ENCODE measurements around the gene TET3. TPM values are rescaled to one million over a fixed set of nuclear protein-coding genes. Genes with fewer than 3 reads are reported as not detected.

TET3 gene
- polyA plus RNA-seq, 1 of the 3 experiments (the other 2 are of a cell fraction), result 1.6 TPM

DNA sequence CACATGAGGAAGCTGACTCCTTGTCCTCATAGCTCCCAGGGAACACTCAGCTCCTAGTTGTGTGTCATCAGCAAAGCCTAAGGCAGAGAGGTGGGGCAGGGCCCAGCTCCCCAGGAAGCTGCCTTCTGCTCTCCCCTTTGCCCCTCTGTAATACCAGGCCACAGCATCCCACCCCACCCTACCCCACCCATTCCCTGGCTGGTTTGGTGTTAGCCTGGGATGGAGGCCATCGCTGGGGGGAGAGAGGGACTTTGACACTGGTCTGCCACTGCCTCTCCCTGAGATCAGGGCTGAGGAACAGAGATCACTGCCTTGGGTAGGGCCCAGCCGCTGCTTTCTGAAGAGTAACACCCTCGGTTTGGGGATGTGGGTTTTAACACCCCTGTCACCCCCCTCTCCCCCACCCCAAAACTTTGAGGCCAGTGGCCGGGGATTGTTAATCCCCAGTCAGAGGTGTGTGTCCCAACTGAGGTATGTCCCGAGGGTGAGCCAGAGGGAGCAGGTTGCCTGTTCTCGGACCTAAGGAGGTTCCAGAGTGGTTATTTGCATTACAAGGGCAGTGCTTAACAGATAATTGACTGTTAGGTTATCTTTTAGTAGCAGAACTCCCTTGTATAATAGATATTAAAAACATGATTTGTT is 41.4 kb downstream of the TET3 start:
- H3K9me3 ChIP-seq, result no peaks in the 10 kb centered on the region
- no peaks in the 10 kb centered on the region for H3K36me3 ChIP-seq (replicated peaks in 1 of 2; ENCODE audit: control insufficient read depth in 1 of 2, insufficient read depth in 2 of 2, low read length in 1 of 2)
- H3K9me2 ChIP-seq, result no peaks in the 10 kb centered on the region
- H4K20me1 ChIP-seq (ENCODE audit: insufficient read depth), result peaks cover 9% of the 10 kb centered on the region; the same call in 1 of the 2 replicates
- 80% methylated on average over 5 of the region's 6 CpGs for WGBS (ENCODE audit: low lambda C conversion rate)
- CTCF ChIA-PET, result no interaction called here
- H3K9ac ChIP-seq, result no peak overlapping the region
- peaks cover 0 to 23% of the 10 kb centered on the region in 2 experiments; a peak in 1 of 4 replicates for H3K4me1 ChIP-seq (ENCODE audit: control insufficient read depth in 1 of 2, insufficient read depth in 2 of 2, low read depth in 1 of 2, low read length in 1 of 2)
- H3K27ac ChIP-seq (ENCODE audit: low read depth in 2 of 2, low read length in 1 of 2), result no peak overlapping the region
- no peaks in the 10 kb centered on the region for H3F3A ChIP-seq (replicated peaks; ENCODE audit: insufficient read depth)
- no peaks in the 10 kb centered on the region; the same call in 1 of the 2 replicates for H3K79me2 ChIP-seq (ENCODE audit: insufficient read depth)
- H2AFZ ChIP-seq (ENCODE audit: low read depth), result no peak overlapping the region
- no peak overlapping the region for H3K4me2 ChIP-seq
- DNase-seq, result no peak
- H3K27me3 ChIP-seq (ENCODE audit: insufficient read depth), result no peaks in the 10 kb centered on the region
- TF ChIP-seq NFIC (IDR thresholded peaks at IDR 0.05; ENCODE audit: borderline replicate concordance) (no peak), SIN3A (IDR thresholded peaks at IDR 0.05; ENCODE audit: borderline replicate concordance, low read depth, low read length) (no peak), NRF1 (IDR thresholded peaks at IDR 0.05; ENCODE audit: low read depth, low read length) (no peak), RFX5 (IDR thresholded peaks at IDR 0.05; ENCODE audit: low read length) (no peak), TEAD4 (IDR thresholded peaks at IDR 0.05; ENCODE audit: borderline replicate concordance, insufficient read depth) (no peak), EP300 (IDR thresholded peaks at IDR 0.05; ENCODE audit: borderline replicate concordance in 1 of 2, low read depth in 1 of 2, low read length in 1 of 2) (no peak), SMC3 (IDR thresholded peaks at IDR 0.05; ENCODE audit: low read depth, low read length) (no peak), YY1 (IDR thresholded peaks at IDR 0.05; ENCODE audit: low read depth) (no peak), FOXM1 (IDR thresholded peaks at IDR 0.05; ENCODE audit: low read depth) (no peak)
- TF ChIP-seq, protein P1, sequence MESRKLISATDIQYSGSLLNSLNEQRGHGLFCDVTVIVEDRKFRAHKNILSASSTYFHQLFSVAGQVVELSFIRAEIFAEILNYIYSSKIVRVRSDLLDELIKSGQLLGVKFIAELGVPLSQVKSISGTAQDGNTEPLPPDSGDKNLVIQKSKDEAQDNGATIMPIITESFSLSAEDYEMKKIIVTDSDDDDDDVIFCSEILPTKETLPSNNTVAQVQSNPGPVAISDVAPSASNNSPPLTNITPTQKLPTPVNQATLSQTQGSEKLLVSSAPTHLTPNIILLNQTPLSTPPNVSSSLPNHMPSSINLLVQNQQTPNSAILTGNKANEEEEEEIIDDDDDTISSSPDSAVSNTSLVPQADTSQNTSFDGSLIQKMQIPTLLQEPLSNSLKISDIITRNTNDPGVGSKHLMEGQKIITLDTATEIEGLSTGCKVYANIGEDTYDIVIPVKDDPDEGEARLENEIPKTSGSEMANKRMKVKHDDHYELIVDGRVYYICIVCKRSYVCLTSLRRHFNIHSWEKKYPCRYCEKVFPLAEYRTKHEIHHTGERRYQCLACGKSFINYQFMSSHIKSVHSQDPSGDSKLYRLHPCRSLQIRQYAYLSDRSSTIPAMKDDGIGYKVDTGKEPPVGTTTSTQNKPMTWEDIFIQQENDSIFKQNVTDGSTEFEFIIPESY (IDR thresholded peaks at IDR 0.05; ENCODE audit: borderline replicate concordance, low read depth), result no peak
- H3K4me3 ChIP-seq (ENCODE audit: low read depth in 2 of 2, low read length in 1 of 2), result no peak overlapping the region
- POLR2A ChIA-PET, result no interaction called here

DNA sequence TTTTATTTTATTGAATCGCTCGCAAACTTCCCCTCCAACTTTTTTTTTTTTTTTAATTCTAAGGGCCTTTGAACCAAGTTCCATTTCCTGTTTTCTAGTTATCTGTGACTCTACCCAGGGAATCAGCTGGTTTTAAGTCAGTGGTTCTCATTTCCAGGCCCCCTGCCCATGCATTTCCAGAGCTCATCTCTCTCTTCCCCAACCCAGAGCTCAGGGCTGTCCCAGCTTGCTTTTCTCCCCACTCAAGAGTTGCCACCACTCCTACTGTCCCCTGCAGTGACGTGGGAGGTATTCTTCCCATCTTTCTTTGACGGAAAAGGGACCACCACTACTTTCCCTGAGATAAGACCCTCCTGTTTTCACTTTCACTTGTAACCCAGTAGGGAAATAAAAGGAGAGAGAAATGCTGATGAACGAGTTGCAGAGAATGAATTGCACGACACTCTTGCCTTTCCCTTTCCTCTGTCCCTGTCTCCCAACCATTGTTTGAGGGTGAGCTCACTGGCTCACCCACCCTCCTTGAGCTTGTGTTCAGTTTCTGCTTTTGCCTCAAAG is 42.1 kb downstream of the TET3 start:
- peaks cover 0 to 24% of the 10 kb centered on the region in 2 experiments; a peak in 2 of 4 replicates for H3K4me1 ChIP-seq (ENCODE audit: control insufficient read depth in 1 of 2, insufficient read depth in 2 of 2, low read depth in 1 of 2, low read length in 1 of 2)
- no peak overlapping the region for H3K4me2 ChIP-seq
- no peak overlapping the region for H3K9ac ChIP-seq
- TF ChIP-seq, protein P2, sequence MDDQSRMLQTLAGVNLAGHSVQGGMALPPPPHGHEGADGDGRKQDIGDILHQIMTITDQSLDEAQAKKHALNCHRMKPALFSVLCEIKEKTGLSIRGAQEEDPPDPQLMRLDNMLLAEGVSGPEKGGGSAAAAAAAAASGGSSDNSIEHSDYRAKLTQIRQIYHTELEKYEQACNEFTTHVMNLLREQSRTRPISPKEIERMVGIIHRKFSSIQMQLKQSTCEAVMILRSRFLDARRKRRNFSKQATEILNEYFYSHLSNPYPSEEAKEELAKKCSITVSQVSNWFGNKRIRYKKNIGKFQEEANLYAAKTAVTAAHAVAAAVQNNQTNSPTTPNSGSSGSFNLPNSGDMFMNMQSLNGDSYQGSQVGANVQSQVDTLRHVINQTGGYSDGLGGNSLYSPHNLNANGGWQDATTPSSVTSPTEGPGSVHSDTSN (IDR thresholded peaks at IDR 0.05), result no peak
- no peak for TF ChIP-seq FOXM1 (IDR thresholded peaks at IDR 0.05; ENCODE audit: low read depth)
- TF ChIP-seq NFIC (IDR thresholded peaks at IDR 0.05; ENCODE audit: borderline replicate concordance), result no peak
- TF ChIP-seq RCOR1 (IDR thresholded peaks at IDR 0.05; ENCODE audit: low read length), result no peak
- TF ChIP-seq, protein P1 (IDR thresholded peaks at IDR 0.05; ENCODE audit: borderline replicate concordance, low read depth), result no peak
- TF ChIP-seq SMC3 (IDR thresholded peaks at IDR 0.05; ENCODE audit: low read depth, low read length), result no peak
- no peak for TF ChIP-seq RAD21 (IDR thresholded peaks at IDR 0.05; ENCODE audit: low read length)
- no peak for TF ChIP-seq NRF1 (IDR thresholded peaks at IDR 0.05; ENCODE audit: low read depth, low read length)
- no peak for TF ChIP-seq USF2 (IDR thresholded peaks at IDR 0.05; ENCODE audit: borderline replicate concordance, low read depth, low read length)
- TF ChIP-seq RFX5 (IDR thresholded peaks at IDR 0.05; ENCODE audit: low read length), result no peak
- TF ChIP-seq FOSL2 (IDR thresholded peaks at IDR 0.05; ENCODE audit: borderline replicate concordance, low read depth), result no peak
- TF ChIP-seq TAF1 (IDR thresholded peaks at IDR 0.05; ENCODE audit: borderline replicate concordance, low read depth, low read length), result no peak
- H3K9me2 ChIP-seq, result no peaks in the 10 kb centered on the region
- H2AFZ ChIP-seq (ENCODE audit: low read depth), result no peak overlapping the region
- no peaks in the 10 kb centered on the region for H3K27me3 ChIP-seq (ENCODE audit: insufficient read depth)
- H3K36me3 ChIP-seq (replicated peaks in 1 of 2; ENCODE audit: control insufficient read depth in 1 of 2, insufficient read depth in 2 of 2, low read length in 1 of 2), result no peaks in the 10 kb centered on the region
- 93% methylated on average over 6 of the region's 6 CpGs for WGBS (ENCODE audit: low lambda C conversion rate)
- no peaks in the 10 kb centered on the region; the same call in 1 of the 2 replicates for H3K79me2 ChIP-seq (ENCODE audit: insufficient read depth)
- H3K4me3 ChIP-seq (ENCODE audit: low read depth in 2 of 2, low read length in 1 of 2), result no peak overlapping the region
- peaks cover 9% of the 10 kb centered on the region; the same call in 1 of the 2 replicates for H4K20me1 ChIP-seq (ENCODE audit: insufficient read depth)
- ChIA-PET POLR2A (no interaction called here), CTCF (interaction anchor here (0.6 kb wide), 1 partner anchor 1672 kb away, joined by 3 read pairs; no protein-coding TSS in a partner anchor)
- no peaks in the 10 kb centered on the region for H3K9me3 ChIP-seq
- no peak overlapping the region for H3K27ac ChIP-seq (ENCODE audit: low read depth in 2 of 2, low read length in 1 of 2)
- DNase-seq, result no peak
- no peaks in the 10 kb centered on the region for H3F3A ChIP-seq (replicated peaks; ENCODE audit: insufficient read depth)
